Measurements from ENCODE around the gene LRRC38.
"Not testable (repeated sequence)": the region's sequence is repeated elsewhere in the genome, so short reads cannot be mapped to it uniquely, and the experiment has no call there.

The LRRC38 gene

DNA sequence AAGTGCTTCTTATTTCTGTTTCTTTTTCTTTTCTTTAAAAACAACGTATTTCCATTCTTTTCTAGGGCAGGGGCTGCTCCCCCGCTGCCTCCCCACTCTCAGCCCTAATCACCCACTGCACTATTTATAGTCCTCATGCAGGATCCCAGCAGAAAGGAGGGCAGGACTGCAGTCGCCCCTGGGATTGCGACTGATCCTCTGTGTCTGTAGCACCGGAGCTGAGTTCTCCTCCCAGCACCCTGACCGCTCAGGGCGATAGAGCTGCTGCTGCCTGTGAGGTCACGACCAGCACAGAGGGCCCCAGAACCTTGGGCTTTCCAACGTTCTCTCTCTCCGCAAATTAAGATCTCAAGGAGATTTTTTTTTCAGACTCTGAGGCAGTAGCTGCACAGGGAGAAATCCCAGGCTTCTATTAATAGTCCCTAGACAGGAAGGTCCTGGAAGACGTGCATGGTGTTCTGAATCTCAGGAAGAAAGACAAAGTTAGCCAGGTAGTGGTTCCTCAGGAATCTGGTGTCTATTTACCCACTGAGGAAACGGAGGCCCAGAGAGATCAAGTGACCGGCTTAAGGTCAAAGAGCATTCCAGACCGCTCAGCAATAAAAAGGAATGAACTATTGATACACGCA is 56.8 kb downstream of the LRRC38 start:
- no peak for DNase-seq

DNA sequence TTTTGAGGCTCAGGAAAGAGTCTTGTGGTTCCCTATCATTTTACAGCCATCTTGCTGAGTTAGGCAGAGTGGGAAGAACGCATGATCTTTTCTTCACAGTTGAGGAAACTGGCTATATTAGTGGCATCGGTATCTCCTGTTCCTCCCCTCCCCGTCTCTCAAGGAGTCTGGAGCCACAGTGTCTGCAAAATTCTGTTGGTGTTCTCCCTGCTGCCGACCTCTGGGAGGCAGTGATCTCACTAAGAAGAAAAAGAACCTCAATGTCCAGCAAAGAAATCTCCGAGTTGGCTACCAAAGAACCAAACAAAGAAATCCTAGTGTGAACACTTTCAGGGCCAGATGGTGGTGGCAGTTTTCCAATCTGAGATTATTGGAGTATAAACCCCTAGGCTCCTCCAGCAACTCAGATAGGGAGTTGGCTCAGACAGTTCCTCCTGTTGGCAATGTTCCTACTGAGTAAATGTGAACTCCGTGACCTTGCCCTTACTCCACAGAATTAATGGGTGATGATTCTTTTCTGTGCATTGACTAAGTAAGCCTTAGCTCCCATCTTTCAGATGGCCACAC is 62.3 kb downstream of the LRRC38 start:
- DNase-seq: no peak

DNA sequence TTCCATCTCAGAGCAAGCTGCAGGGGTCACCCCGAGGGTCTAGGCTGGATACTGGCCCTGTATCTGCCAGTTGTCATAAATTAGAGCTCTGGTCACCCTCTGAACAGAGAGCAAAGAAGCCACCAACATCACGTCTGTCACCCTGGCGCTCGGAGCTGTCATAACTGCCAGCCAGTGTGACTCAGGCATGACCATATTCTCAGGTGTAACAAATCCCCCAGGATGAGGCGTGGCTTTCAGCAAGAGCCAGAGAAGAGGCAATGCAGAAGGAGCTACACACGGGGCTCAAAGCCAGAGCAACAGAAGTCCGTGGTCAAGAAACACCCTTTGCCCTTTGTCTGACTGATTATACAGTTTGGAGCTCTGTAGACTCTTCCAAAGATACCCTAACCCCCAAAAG is 63.6 kb downstream of the LRRC38 start:
- DNase-seq: no peak

DNA sequence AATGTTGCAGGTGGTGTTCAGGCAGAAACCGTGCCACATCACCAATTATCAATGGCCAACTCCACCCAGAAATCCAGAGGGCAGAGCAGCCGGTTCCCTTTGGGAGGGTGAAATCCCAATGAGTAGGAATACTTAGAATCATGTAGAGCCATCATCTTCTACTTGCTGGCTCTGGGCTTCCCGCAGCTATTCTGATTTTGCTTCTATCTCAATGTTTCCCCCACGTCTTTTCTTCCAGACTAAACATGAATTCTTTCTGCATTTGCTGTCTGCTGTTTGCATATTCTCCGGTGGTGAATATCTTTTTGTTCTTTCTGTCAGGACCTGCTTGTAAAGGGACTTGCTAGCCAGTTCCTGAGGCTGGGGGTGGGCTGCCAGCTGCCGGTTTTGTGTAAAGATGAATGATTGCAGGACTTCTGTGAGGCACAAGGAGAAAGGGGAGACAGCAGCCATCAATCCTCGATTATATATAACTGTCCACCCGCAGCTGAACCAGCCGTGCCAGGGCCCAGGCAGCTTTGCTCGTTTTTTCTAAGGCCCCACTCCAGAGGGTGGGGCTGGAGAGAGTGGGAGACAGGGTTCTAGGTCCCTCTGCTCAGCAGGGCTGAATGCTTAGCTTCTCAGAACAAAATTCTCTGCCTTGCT is 70.3 kb downstream of the LRRC38 start:
- no peak for DNase-seq

- DNase-seq: not testable (repeated sequence)
Measured at GRCh38 chr1:13439104-13439783, 74.6 kb downstream of the LRRC38 start.

DNA sequence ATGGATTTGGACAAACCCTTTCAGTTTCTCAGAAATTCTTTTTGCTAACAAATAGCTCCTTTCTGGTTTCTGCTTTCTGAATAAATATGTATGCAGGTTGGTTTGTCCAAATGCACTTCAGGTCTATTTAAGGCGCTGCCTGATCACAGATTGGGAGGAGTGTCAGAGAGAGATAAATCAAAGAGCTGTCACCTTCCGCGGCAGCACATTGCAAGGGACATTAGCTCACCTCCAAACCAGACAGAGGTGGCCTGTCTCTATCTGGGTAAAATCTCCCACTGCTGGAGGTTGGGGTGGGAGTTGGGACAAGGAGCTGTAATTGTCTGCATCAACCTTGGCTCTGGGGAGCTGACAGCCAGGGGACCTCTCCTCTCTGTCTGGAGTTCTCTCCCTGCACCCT is 78.3 kb downstream of the LRRC38 start:
- no peak for DNase-seq

GRCh38 chr1:13433694-13434358 is 80.0 kb downstream of the LRRC38 start:
- DNase-seq: not testable (repeated sequence)

DNA sequence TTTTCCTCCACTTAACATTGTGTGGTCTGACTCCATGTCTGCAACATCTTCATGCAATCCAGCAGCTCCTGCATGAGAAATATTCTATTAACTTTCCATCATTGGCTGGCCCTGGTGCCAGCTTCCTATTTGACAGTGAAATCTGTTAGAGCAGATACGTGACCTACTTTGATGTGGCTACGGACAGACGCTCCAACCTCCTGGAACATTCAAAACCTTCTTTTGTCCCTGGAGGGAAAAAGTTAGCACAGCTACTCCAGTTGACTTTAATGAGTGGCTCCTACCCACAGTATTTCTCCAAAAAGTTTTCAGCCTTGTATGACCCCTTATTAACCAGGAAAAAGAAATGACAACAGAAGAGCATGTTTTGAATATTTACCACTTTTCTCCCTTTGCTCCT is 81.6 kb downstream of the LRRC38 start:
- DNase-seq: no peak

- no peak for DNase-seq
Measured at GRCh38 chr1:13430495-13430894, 83.3 kb downstream of the LRRC38 start.

Data from activated CD4-positive, alpha-beta T cell treated with anti-CD3 and anti-CD28 coated beads for 4 hours (primary cell).